ENCODE measurements around the gene ATE1. TPM values are rescaled to one million over a fixed set of nuclear protein-coding genes. Genes with fewer than 3 reads are reported as not detected.

The ATE1 gene
- total and polyA plus RNA-seq, 11 donors = 15.2 to 50.1 (median 39.9) TPM

DNA sequence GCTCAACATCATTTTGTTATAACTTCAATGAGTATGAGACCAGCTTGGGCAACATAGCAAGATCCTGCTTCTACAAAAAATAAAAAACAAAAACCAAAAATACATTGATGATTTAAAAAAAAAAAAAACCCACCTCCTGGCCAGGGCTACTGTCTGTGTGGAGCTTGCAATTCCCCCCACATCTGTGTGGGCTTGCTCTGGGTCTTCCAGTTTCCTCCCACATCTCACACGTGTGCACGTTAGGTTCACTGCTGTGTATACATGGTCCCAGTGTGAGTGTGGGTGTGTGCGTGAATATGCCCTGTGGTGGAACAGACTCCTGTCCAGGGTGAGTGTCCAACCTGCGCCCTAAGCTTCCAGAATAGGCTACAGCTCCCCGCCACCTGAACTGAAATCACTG is 41.6 kb downstream of the ATE1 start:
- intact Hi-C loops (cut with DNase I) = loop anchor here (2.0 to 10.0 kb wide), 6 partner anchors 64 to 944 kb away; no protein-coding TSS in a partner anchor
- no peak overlapping the region for H3K27ac ChIP-seq
- no peaks in the 10 kb centered on the region for H3K9me3 ChIP-seq
- ATAC-seq (no peak), DNase-seq (no peak)
- WGBS, 4 donors = 81 to 98% (median 90%) methylated on average over 5 of the region's 5 CpGs
- H3K4me3 ChIP-seq = no peak overlapping the region
- TF ChIP-seq, protein P1, sequence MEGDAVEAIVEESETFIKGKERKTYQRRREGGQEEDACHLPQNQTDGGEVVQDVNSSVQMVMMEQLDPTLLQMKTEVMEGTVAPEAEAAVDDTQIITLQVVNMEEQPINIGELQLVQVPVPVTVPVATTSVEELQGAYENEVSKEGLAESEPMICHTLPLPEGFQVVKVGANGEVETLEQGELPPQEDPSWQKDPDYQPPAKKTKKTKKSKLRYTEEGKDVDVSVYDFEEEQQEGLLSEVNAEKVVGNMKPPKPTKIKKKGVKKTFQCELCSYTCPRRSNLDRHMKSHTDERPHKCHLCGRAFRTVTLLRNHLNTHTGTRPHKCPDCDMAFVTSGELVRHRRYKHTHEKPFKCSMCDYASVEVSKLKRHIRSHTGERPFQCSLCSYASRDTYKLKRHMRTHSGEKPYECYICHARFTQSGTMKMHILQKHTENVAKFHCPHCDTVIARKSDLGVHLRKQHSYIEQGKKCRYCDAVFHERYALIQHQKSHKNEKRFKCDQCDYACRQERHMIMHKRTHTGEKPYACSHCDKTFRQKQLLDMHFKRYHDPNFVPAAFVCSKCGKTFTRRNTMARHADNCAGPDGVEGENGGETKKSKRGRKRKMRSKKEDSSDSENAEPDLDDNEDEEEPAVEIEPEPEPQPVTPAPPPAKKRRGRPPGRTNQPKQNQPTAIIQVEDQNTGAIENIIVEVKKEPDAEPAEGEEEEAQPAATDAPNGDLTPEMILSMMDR (IDR thresholded peaks at IDR 0.05) = no peak
- no peak for TF ChIP-seq POLR2A (IDR thresholded peaks at IDR 0.05)
- peaks cover 0 to 3% (median 0%) of the 10 kb centered on the region in 12 donors for H3K4me1 ChIP-seq
- peaks cover 0 to 67% (median 19%) of the 10 kb centered on the region in 9 donors for H3K36me3 ChIP-seq
- no peaks in the 10 kb centered on the region for H3K27me3 ChIP-seq

DNA sequence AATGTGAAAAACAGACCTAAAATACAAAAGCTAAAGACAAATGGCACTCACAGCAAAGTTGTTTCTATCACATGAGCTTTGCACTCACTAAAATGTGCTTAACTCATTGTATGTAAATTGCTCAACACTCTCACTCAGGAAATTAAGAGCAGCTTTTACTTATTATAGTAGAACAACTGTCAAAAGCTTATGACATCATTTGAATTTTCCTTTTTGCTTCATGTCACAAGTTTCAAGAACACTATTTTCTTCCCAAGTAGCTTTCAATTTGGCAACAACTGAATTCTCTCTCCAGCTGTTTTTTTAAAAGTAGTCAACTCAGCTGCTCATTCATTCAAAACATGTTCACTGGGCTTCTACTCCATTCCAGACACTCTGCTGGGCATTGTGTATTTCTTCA is 46.9 kb downstream of the ATE1 start:
- peak in 2 of 4 donors; percentile 41 to 57 for ATAC-seq
- intact Hi-C loops (cut with DNase I) = loop anchor here in 2 of 10 donors (10.0 kb wide), 2 partner anchors 266 to 936 kb away; no protein-coding TSS in a partner anchor

DNA sequence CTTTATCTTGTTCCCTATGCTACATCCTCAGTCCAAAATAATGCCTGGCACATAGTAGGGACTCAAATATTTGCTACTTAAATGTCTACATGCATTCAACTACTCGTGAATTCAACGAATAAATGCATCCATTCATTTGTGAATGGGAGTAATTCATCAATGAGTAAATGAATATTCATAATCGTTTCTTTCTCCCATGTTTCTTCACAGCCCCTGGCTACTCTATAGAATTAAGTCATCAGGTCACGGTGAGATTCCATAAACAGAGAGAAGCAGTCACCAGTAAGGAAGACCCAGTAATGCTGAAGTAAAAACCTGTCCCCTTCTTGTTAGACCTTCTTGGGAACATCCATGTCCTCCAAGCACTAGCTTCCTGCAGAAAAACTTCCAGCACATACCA is 48.4 kb downstream of the ATE1 start:
- WGBS, 4 donors = 88 to 95% (median 94%) methylated on average over 4 of the region's 4 CpGs
- H3K27ac ChIP-seq = no peak overlapping the region
- DNase-seq (no peak), ATAC-seq (no peak)
- H3K36me3 ChIP-seq = peaks cover 0 to 36% (median 16%) of the 10 kb centered on the region in 9 donors
- peaks cover 0 to 9% (median 0%) of the 10 kb centered on the region in 12 donors for H3K4me1 ChIP-seq
- TF ChIP-seq, protein P1 (IDR thresholded peaks at IDR 0.05) = no peak
- TF ChIP-seq POLR2A (IDR thresholded peaks at IDR 0.05) = no peak
- intact Hi-C loops (cut with DNase I) = no loop called here
- H3K9me3 ChIP-seq = no peaks in the 10 kb centered on the region
- H3K27me3 ChIP-seq = no peaks in the 10 kb centered on the region
- no peak overlapping the region for H3K4me3 ChIP-seq

More for the DNA sequence above, 46.9 kb downstream of the ATE1 start:
- Histone ChIP-seq H3K4me3 (no peak overlapping the region), H3K36me3 (peaks cover 0 to 45% (median 20%) of the 10 kb centered on the region in 9 donors), H3K27ac (no peak overlapping the region), H3K9me3 (no peaks in the 10 kb centered on the region), H3K4me1 (peaks cover 0 to 9% (median 0%) of the 10 kb centered on the region in 12 donors), H3K27me3 (no peaks in the 10 kb centered on the region)
- DNase-seq = no peak
- TF ChIP-seq, protein P1 (IDR thresholded peaks at IDR 0.05) = no peak
- TF ChIP-seq POLR2A (IDR thresholded peaks at IDR 0.05) = no peak

DNA sequence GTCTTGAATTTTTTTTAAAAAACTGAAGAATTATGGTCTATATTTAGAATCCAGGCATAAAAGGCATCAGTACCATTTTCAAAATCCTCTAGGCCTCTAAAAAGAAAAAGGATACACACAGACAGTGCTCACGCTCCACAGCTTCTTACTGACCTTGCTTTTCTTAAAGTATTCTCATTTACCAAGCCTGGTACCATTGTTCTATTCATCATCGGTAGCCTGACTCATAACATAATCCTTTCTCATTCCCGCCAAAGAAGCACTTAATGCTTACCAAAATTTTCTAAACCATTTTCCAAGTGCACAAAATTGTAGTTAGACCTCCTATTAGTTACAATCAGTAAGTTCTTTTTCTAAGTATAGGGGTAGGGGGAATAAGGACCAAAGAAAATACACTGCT is 54.6 kb downstream of the ATE1 start:
- TF ChIP-seq, protein P1 (IDR thresholded peaks at IDR 0.05) = no peak
- TF ChIP-seq POLR2A (IDR thresholded peaks at IDR 0.05) = no peak

More for the DNA sequence above, 54.6 kb downstream of the ATE1 start:
- intact Hi-C loops (cut with DNase I) = no loop called here
- DNase-seq (no peak), ATAC-seq (no peak)
- Histone ChIP-seq H3K27me3 (no peaks in the 10 kb centered on the region), H3K36me3 (peaks cover 0 to 32% (median 27%) of the 10 kb centered on the region in 9 donors), H3K4me1 (no peaks in the 10 kb centered on the region), H3K4me3 (no peak overlapping the region), H3K27ac (no peak overlapping the region), H3K9me3 (no peaks in the 10 kb centered on the region)
- 86 to 97% (median 96%) methylated on average over 3 of the region's 3 CpGs for WGBS, 4 donors

Data from heart left ventricle (tissue), 16 donors.